Ascending aorta (tissue), 2 donors: ENCODE data around the gene FKBP1A. TPM values are rescaled to one million over a fixed set of nuclear protein-coding genes. Genes with fewer than 3 reads are reported as not detected.

Experiments used
- DNase-seq, 2 donors: peaks; one replicate each; pipeline ENCODE4 v3.0.0-alpha.2; 2019; ENCODE audit warnings: low spot score in 2 of 2
- H3K27ac ChIP-seq, 2 donors: fragments of 200-600 bp; sonication (generic); one replicate each; pipeline ENCODE4 v1.5.1; 2016 to 2017; ENCODE audit warnings: mild to moderate bottlenecking in 1 of 2
- H3K27me3 ChIP-seq: fragments of 200-600 bp; sonication (generic); one replicate; pipeline ENCODE4 v1.5.1; 2017
- H3K36me3 ChIP-seq, 2 donors: fragments of 200-600 bp; sonication (generic); one replicate each; pipeline ENCODE4 v1.5.1; 2016
- H3K4me1 ChIP-seq, 2 donors: fragments of 200-600 bp; sonication (generic); one replicate each; pipeline ENCODE4 v1.5.1; 2016 to 2017; ENCODE audit warnings: mild to moderate bottlenecking in 1 of 2
- H3K4me3 ChIP-seq, 2 donors: fragments of 200-600 bp; sonication (generic); one replicate each; pipeline ENCODE4 v1.5.1; 2016 to 2017; ENCODE audit warnings: mild to moderate bottlenecking in 1 of 2
- H3K9me3 ChIP-seq, 2 donors: fragments of 200-600 bp; sonication (generic); one replicate each; pipeline ENCODE4 v1.5.1; 2016
- CTCF ChIP-seq, 3 experiments: fragments of 200-600 bp in 2 of 3; fragments of 450-650 bp in 1 of 3; sonication (generic) in 2 of 3; IDR thresholded peaks; one replicate each; pipeline ENCODE4 v1.5.1; 2016 to 2019; ENCODE audit warnings: antibody characterized with exemption in 3 of 3, mild to moderate bottlenecking in 1 of 3, moderate library complexity in 1 of 3
- intact Hi-C: fragments of 100-400 bp; cut with DNase I; formaldehyde crosslinking; loops from one replicate; pipeline ENCODE4 v1.15.1; 2023
- total RNA-seq: library from RNA; depleted of rRNA; stranded (reverse); fragments of >200 nt; gene quantifications from one replicate; pipeline ENCODE4 v1.1.0, GENCODE V29; 2016

FKBP1A gene
- total RNA-seq, 1 donor from 2014 or later, result 202 TPM

- no peak for DNase-seq
- Histone ChIP-seq H3K4me3 (no peak overlapping the region), H3K36me3 (no peaks in the 10 kb centered on the region), H3K4me1 (peaks cover 0 to 2% of the 10 kb centered on the region in 2 donors), H3K9me3 (no peaks in the 10 kb centered on the region), H3K27me3 (no peaks in the 10 kb centered on the region), H3K27ac (no peak overlapping the region)
- intact Hi-C loops, result no loop called here
- TF ChIP-seq CTCF (IDR thresholded peaks at IDR 0.05), result no peak
Observed at GRCh38 chr20:1319051-1319450, 73.8 kb downstream of the FKBP1A start.

Other genes starting within 250 kb of the FKBP1A start
- gene TMEM74B, start 208.1 kb downstream of the FKBP1A start, total RNA-seq, result not detected
- not detected for gene C20orf202, start 189.6 kb downstream of the FKBP1A start, total RNA-seq
- not detected for gene RAD21L1, start 167.0 kb downstream of the FKBP1A start, total RNA-seq
- 10.4 TPM for gene SNPH, start 126.8 kb downstream of the FKBP1A start, total RNA-seq
- not detected for gene SDCBP2, start 63.9 kb downstream of the FKBP1A start, total RNA-seq
- 58.5 TPM for gene NSFL1C, start 73.8 kb upstream of the FKBP1A start, total RNA-seq
- 8.6 TPM for gene SIRPB2, start 98.4 kb upstream of the FKBP1A start, total RNA-seq
- gene SIRPD, start 164.7 kb upstream of the FKBP1A start, total RNA-seq, result not detected
- gene SIRPB1, start 227.0 kb upstream of the FKBP1A start, total RNA-seq, result 0.43 TPM